NCI-H1930 (cell line): ENCODE measurements around the gene PTH1R.

Experiments
- DNase-seq, 2 experiments: peaks; one replicate each; lab custom pipeline; 2025; lab: John Stamatoyannopoulos, UW

The PTH1R gene

DNA sequence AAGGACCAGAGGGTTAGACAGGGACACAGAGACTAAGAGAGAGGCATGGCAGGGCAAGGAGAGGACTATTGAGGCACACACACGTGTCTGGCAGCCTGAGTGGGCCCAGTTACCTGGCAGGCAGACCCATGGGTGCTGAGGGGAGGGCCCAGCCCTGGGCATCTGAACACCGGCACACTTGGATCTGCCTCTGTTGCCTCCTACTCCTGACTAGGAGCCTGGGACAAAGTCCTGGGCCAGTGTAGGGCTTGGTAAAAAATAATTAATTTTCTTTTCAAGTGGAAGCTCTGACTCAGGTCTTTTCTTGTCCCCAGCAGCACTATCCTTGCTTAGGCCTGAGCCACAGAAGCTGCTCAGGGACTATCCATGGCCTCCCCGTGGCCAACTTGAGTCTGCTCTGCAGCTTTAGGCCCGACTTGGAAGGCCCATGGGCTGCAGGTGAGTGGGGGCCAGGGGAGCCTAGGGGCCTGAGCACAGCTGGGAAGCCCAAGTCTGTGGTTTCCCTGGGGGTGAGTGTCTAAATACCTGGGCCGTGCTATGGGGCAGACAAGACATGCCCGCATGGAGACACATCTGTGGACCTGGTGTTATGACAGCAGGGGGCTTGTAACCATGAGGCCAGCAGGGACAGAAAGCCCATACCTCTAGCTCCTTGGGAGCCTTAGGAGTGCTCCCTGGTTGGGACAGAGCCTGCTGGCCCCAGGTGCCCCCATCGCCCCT lies at the start of gene PTH1R:
TSS of gene PTH1R (plus strand) at position 316 of the 720 bp plus-strand sequence. CDS start 5,839 bp downstream, outside the sequence.
- DNase-seq: no peak

DNA sequence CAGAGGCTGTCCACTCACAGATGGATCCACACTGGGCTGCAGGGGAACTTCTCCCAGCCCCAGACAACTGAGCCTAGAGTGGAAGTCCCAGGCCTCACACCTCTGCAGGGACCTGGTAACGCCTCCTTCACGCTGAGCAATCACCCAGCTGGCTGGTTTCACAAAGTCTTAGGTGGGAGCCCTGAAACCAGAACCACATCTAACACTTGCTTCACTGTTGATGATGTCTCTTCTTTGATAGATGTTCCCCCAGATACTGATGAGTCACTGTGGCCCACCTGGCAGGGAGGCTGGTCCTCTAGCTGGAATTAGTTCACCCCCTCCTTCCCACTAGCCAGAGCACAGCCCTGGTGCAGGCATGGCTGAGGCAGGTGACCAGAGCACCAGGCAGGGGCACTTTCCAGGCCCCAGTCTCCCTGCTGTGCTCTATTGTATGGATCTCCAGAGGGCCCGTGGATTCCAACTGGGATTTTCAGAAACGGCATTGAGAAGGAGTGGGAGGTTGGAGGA lies 47.8 kb upstream of the PTH1R start:
- DNase-seq: no peak

- DNase-seq: no peak
These were observed 46.7 kb upstream of the PTH1R start for GRCh38 chr3:46830801-46831200.

DNA sequence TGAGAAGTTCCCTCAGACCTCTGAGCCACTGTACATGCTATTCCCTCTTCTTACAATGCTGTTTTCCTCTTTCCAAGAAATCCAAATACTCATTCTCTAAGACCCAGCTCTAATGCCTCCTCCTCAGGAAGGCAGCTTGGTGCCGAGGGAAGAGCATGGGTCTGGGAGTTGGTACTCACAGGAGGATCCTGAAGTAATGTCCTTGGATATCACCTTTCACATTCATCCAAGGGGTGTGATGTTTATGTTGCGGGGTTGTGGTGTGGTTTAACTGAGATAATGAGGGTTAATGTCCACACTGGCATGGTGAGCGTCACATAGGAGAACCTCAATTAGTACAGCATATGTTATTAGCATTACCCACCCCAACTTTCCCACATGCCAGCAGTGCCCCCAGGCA lies 46.2 kb upstream of the PTH1R start:
- DNase-seq: no peak

DNA sequence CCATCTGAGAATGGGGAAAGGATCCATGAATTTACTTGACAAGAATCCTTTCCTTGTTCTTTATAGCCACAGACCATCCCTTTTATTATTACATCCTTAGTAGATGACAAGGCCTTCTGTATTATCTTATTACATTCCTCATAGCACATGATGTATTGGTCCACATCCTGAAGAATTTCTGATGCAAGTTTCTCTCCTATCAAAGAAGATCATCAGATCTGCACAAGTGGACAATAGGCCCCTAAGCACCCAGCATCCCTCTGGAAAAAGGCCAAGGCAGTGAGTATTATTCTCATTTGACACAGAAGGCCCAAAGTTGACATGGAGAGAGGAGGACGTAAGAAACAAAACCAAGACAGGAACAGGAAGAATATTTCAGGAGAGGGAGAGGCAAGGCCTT lies 45.7 kb upstream of the PTH1R start:
- DNase-seq: no peak

DNA sequence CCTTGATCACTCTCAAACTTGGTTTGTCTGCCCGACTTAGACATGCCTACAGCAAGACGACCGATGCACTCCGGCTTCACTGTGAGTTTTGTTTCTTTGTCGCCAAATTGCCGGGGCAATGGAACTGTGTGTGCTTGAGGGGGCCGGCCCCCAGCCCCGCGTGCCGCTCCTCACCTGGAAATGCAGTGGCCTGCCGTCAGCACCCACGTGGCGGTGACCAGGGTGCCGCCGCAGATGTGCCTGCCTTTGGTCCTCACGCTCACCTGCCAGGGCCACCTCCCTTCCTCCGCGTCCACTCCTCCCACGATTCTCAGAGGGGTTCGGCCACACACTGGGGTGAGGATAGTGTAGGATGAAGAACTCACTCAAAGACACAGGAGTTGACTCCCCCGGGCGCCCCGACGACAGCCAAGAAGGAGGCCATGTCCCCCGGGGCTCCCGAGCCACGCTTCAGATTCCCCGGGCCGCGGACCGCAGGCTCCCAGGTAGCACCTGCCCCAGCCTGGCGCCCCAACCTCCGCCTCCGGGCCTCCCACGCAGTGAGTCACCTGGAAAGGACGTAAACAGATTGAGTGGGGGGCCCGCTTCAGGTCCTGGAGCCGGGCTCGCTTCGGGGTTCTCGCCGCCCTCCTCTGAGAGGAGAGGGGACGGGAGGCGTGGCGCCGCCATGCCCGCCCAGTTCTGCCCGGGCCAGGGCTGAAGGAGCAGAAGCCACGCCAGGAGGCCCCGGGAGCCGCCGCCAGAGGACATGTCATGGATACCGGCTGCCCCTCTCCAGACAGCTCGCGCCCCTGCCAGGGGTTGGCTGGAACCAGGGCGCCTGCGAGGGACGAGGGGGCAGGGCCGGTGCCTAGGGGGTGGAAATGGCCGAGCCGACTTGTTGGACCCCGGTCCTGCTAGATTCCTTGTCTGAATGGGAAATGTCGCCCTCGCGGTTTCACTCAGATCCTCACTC lies 43.9 kb upstream of the PTH1R start:
- no peak for DNase-seq

DNA sequence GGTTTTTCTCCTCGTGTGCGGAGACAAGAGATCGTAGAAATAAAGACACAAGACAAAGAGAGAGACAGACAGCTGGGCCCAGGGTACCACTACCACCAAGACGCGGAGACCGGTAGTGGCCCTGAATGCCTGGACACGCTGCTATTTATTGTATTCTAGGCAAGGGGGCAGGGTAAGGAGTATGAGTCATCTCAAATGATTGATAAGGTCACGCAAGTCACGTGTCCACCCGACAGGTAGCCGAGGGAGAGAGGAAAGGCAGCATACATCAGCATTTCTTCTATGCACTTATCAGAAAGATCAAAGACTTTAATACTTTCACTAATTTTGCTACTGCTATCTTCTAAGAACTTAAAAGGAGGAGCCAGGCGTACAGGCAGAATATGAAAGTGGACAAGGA lies 42.5 kb upstream of the PTH1R start:
- no peak for DNase-seq

GRCh38 chr3:46835491-46835890 lies 42.0 kb upstream of the PTH1R start:
- DNase-seq: no peak

DNA sequence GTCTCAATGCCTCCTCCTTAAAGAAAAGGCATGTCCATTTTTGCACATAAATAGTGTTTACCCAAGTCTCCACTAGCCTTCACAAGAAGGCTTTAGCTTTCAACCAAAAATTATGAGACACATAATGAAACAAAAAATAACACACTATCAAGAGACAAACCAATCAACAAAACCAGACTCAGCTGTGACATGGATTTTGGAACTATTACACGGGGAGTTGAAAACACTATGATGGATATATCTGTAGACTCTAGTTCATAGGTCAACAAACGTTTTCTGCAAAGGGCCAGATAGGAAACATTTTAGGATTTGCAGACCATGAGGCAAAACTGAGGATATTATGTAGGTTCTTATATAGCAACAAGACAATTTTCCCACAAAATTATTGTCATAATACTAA lies 39.2 kb upstream of the PTH1R start:
- no peak for DNase-seq

DNA sequence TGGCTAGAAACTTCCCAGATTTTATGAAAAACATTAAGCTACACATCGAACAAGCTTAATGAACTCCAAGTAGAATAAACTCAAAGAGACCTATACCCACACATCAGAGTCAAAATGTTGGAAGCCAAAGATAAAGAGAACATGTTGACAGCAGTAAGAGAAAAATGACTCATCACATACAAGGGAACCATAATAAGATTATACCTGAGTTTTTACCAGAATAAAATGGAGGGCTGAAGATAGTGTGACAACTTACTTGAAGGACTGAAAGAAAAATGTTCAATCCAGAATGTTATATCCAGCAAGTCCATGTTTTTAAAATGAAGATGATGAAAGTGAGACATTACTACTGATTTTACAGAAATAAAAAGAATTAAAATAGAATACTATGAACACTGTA lies 37.0 kb upstream of the PTH1R start:
- DNase-seq: no peak

DNA sequence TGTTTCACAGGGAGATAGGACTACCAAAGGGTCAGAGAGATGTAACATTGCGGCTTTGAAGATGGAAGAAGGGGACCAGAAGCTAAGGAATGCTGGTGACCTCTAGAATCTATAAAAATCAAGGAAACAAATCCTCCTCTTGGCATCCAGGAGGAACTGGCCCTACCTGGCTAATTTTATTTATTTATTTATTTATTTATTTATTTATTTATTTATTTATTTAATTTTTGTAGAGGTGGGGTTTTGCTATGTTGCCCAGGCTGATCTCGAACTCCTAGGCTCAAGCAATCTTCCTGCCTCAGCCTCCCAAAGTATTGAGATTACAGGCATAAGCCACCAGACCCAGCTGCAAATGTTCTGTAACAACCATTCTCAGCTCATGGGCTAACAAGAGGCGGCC lies 34.0 kb upstream of the PTH1R start:
- DNase-seq: no peak

DNA sequence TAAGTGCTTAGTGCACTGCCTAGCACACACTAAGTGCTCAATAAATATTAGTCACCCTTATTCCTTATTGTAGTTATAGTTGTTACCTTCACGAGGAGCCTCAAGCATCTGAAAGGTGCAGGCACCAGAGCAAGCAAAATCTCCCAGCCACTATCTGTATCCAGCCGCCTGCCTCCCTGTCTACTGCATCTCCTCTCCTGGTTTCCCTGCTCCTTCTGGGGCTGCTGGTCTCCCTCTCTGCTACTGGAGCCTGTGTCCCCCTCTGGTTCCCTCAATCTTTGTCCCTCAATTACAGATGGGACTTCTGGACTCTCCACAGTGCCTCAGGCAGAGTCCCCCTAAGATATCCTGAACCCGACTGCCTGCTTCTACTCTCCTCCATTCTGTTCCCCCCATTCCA lies 33.1 kb upstream of the PTH1R start:
- no peak for DNase-seq

DNA sequence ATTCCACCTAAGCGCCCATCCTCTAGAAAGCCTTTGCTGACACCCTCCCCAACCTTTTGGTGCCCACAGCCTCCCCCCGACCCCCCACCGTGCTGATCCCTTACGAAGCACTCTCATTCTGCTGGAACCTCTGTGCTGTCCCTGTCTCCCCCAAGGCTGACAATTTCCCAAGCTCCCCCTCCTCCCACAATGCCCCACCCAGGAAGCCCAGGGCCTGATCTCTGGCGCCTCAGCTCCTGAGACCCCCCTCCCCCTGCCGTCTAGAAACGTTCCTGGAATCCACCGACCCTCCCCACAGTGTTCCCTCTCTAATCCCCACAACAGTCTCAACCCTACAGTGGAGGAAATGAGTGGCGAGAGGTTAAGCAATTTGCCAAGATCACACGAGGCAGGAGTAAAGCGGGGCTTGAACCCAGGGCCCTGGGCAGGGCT lies 32.6 kb upstream of the PTH1R start:
- DNase-seq: no peak

GRCh38 chr3:46845397-46845859 lies 32.1 kb upstream of the PTH1R start:
- DNase-seq: no peak

DNA sequence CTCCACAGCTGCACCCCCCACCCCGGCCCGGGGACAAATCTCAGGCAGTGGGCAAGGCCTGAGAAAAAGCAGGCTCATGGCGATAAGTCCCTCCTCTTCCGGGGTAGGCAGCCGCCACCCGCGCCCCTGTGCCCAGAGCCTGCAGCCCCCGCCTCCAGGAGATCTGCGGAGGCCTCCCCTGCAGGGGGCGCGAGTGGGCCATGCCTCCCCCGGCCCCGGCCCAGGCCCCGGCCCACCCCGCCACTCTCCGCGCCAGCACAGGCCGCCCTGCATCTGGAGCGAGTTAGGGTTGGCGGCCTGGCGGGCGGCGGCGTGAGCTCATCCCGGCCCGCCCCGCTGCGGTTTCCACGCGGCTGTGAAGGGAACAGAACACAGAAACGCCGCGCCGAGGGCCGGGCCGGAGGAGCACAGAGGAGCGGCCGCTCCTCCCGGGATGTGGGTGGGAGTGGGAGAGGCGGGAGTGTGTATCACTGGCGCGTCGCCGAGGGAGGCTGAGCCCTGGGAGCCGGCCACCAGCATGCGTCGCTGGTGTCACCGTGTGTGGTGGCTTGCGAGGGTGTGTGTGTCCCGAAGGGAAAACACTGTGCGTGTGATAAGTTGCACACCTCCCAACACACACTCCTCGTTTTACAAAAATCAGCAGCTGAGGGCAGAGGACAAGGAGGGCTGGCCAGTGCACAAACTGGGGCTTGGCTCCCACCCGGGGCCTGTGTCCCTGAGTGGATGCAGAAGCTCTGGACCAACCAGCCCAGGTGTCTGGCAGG lies 31.5 kb upstream of the PTH1R start:
- DNase-seq: peak; percentile 46 to 55

- DNase-seq: no peak
These were observed 30.6 kb upstream of the PTH1R start for GRCh38 chr3:46846624-46847542.

DNA sequence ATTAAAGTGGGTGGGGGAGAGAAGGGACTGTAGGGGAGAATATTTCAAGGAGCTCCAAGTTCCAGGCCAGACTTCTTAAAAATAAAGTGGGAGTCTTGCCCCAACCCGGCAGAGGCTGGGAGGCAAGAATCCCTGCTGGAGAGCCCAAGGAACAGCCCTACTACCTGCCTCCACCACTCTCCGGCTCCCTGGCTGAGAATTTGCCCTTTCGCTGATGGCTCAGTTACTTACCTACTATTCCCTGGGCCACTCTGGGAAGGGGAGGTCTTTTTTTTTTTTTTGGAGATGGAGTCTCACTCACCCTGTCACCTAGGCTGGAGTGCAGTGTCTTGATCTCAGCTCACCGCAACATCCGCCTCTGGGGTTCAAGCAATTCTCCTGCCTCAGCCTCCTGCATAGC lies 29.8 kb upstream of the PTH1R start:
- no peak for DNase-seq

DNA sequence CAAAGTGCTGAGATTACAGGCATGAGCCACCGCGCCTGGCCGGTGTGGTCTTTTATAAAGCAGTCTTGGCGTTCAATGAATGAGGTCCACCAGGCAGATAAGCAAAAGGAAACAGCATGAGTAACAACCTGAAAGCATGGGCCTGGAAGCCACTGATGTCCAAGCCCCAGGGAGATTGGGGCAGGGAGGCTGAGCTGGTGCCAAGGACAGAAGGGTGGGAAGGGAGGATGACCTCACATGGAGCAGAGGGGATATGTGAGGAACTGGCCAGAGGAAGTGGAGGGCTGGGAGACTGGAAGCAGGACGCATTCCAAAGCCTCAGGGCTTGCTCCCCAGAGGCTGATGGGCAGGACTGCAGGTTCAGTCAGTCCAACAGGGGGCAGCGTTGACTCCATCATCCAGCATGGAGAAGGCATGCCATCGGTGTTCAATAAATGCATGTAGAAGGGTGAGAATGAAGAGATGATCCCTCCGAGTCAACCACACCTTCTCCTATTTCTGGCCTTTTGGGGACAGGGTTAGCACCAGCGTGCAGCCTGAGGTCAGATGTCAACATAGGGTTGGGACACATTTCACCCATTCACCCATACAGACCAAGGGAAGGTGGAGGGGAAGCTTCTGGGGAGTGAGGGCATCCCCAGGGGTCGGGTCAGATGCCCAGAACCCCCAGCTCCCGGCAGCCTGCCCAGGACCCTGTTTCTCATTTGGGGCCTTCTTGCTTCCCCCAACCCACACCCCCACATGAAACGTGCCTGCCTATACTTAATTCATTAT lies 29.1 kb upstream of the PTH1R start:
- DNase-seq: no peak

- DNase-seq: no peak
These were observed 28.4 kb upstream of the PTH1R start for GRCh38 chr3:46849045-46849631.
